ENCODE measurements around the gene FARS2.

Gene FARS2

DNA sequence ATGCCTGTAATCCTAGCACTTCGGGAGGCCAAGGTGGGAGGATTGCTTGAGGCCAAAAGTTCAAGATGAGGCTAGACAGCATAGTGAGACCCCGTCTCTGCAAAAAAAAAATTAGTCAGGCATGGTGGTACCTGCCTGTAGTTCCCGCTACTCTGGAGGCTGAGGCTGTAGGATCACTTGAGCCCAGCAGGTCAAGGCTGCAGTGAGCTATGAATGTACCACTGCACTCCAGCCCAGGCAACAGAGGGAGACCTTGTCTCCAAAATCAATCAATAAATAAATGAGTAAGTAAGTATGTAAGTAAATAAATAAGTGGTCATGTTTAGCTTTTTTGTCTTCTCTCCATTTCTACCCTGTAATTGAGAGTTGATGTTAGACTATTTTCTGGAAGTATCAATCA is 336.8 kb downstream of the FARS2 start:
- DNase-seq, result no peak

DNA sequence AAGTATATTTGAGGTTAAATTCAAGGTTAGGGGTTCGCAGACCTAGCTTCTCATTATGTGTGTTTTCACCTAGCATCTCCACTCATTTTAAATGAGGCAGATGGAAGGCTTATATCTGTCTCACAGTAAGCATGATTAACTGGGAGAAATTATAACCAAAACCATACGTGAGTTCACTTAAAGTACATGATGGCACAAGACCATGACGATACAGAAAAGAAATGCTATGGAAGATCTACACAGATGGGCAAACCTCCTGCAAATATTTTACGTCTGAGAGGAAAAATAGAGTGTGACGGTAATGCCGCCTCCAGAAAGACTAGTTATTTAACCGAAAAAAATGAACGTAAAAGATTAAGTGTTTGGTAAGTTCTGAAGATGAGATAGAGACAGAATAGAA is 337.8 kb downstream of the FARS2 start:
- DNase-seq, result no peak

DNA sequence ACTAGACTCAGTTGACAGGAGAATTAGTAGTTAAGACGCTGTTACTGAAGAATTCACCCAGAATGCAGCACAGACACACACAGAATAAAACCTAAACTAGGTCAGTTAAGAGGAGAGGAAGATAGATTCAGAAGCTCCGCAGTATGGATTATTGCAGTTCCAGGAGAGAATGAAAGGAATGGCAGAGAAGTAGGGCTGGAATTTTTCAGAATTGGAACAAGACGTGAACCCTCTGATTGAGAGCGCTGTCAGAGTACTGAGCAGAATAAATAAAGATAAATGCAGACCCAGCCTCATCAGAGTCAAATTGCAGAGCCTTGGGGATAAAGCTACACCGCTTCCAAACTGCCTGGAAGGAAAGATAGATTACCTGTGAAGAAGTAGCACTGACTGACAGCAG is 344.6 kb downstream of the FARS2 start:
- no peak for DNase-seq

DNA sequence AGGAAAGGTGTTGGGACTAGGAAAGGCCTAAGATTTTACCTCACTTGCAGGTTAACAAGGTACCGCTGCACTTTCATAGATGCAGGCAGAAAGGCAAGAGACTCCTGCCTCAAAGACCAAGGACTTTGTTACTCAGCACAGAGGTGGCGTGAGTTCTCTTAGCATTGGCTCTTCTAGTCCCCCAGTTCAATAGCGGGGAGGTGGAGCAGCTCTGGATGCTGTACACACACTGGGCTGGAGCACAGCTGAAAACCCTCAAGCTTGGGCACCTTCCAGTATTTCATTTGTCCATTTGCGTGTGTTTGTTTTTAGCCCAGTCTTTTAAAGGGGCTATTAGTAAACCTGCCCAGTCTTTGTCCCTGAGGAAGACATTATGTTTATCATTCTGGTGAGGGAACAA is 345.2 kb downstream of the FARS2 start:
- no peak for DNase-seq

DNA sequence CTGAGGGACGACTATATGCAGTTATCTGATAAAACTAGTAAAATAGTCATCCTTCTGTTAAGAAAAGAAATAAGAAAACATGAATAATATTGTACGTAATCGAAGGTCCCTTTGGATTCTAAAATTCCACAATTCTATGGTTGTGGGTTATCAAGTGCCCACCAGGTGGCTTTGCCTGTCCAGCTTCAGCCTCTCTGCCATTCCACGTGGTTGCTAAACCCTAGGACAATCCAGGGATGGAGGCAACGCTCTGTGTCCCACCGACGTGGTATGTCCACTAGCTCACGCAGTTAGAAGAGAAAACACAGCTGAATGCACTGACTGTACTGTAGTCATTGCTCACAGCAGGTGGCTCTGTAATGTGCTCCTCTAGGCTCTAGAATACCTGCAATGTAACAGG is 349.3 kb downstream of the FARS2 start:
- no peak for DNase-seq

DNA sequence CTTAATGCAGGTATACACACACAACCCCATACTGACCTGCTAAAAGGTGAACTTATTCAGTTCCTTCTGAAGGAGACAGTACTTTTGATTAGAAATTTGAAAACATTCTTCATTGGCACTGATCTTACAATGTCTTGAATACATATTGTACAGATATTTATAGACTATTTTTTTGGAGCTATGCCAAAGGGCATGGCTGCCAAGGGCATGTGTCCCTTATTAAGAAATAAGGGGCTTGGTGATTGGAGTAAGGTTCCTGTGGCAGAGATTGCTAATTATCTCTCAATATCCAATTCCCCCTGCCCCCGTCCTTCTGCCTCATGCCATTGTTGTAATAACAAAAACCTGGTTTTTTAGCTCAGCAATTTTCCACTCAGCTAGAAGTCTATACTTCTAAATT is 355.9 kb downstream of the FARS2 start:
- DNase-seq, result no peak

DNA sequence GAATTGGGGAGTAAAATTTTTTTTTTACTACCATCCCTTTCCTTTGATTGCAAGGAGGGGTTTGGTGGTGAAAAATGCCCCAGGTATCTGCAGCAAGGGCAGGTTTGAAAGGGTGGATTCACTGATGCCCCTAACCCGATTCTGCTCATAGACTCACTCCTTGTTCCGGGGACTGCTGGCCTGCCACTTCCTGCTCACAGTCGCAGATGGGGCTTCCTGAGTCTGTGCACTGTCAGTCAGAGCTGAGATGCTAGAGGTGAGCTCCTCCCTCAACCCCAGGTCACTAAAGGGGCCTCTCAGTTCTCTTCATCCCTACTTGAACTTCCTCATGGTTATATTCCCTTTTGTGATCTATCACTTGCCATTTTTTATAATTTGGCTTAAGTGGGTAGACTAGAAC is 357.9 kb downstream of the FARS2 start:
- DNase-seq, result no peak

DNA sequence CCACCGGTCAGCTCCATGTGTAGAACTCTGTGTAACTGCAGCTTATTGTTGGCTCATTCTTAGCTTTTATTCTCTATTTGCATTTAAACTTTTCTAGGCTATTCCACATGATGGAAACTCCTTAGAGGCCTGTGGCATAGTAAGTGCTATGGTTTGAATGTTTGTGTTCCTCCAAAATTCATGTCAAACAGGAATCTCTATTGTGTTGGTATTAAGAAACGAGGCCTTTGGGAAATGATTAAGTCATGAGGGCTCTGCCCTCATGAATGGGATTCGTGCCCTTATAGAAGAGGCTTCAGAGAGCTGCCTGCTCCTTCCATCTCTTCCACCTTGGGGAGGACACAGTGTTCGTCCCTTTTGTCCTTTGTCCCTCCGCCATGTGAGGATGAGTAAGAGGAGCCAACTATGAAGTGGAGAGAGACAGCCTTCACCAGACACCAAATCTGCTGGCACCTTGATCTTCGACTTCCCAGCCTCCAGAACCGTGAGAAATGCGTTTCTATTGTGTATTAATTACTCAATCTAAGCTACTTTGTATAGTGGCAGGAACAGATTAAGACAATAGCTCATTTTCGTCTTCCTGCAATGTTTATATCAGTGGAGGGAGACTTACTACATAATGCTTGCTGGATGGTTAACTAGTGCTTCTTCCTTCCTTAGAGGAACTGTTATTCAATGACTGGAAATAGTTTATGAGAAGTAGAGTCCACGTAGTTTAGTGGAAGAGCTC is 361.1 kb downstream of the FARS2 start:
- no peak for DNase-seq

DNA sequence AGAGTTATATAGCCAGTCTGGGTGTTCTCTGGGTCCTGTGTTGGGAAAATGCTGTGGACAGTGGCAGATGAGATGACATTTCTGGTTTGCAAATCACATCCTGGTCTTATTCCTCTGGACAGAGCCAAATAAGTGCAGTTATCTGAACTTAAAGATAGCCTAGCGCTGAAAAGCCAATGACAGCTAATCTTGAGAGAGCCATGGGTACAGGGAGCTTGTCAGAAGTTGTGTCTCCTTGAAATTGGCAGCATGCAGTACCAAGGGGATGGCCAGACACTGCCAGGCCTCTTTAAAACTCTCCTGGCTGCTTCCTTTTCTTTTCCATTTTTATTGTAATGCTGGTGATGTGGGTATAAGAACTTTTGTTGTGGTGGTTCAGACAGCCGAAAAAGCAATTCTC is 362.5 kb downstream of the FARS2 start:
- no peak for DNase-seq

DNA sequence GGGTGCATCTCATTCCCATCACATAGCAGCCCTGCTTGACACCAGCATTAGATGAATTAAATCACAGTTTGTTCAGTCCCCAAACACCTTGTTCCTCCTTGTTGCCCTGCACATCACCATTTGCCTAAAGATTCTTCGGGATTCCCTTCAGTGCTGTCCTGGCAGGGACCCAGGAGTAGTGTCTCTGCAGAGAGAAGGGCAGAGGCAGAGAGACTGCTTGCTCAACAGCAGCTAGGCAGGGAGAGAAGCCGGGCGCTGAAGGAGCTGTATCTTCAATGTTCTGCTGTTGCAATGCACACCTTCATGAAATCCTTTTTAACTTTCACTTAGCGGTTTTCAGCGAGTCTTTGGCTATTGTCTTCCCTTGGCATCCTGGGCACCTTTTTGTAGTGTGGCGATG is 362.9 kb downstream of the FARS2 start:
- no peak for DNase-seq

DNA sequence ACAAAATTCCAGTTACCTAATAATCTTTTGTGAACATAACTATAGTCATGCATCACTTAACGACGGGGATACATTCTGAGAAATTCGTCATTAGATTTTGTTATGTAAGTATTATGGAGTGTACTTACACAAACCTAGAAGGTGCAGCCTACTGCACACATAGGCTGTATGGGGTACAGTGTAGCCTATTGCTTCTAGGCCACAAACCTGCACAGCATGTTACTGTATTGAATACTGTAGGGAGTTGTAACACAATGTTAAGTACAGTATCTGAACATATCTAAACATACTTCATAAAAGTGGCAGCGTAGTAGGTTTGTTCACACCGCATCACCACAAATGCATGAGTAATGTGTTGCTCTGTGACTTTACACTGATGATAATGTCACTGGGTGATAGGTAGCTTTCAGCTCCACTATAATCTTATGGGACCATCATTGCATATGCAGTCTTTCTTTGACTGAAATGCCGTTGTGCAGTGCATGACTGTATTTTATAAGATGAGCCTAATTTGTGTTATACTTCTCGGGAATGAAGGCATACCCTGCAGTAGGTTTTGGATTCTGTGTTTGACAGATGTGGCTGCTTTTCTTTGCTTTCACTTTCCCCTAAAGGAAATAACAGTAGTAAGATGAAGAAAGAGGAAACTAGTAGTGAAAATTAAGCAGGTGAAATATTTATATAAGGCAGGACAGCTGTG is 365.6 kb downstream of the FARS2 start:
- no peak for DNase-seq

DNA sequence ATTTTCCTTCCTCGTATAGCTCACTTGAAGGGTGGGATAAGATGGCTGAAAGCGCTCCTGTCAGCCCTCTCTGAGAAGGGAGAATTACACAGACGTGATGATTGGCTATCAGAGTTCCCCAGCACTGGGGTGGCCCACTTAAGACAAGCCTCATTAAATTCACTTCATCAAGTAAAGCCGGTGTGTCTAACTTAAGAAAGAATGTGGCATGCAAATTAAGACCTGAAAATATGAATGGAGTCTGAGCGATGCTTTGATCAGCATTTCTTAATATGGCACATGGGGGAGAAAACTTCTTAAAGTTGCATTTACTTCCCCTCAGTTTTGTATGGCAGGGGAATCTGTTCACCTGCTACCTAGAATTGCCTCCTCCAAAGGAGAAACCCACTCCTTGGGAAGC is 369.3 kb downstream of the FARS2 start:
- no peak for DNase-seq

DNA sequence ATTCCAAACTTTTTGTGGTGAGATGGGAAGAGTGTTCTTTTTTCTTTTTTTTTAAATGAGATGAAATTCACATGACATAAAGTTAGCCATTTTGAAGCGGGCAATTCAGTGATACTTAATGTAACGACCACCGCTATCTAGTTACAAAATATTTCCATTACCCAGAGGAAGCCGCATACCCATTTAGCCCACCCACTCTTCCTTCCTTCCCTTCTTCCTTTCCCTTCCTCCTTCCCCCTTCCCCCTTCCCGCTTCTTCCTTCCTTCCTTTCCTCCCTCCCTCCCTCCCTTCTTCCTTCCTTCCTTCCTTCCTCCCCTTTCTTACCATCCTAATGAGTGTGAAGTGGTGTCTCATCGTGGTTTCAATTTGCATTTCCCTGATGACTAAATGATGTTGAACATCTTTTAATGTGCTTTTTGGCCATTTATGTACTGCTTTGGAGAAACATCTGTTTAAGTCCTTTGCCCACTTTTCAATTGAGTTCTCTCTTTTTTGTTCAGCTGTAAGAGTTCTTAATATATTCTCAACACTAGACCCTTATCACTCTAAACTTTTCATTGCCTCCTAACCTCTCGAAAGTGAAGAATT is 371.1 kb downstream of the FARS2 start:
- no peak for DNase-seq

DNA sequence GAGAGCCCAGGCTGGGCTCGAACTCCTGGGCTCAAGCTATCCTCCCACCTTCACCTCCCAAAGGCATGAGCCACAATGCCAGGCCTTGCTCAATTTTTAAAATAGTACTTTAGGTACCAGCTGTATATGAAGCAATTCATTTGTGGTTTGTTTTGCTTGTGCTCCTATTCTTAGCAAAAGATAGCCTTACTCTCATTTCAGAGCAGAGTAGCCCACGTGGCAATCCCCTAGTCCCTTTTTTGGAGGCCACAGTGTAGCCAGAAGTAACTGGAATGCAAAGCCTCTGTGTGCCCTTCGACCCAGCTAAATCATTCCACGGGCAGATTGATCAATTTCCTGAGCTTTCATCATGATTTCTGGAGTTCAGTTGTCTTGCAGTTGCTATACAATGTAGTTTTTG is 373.2 kb downstream of the FARS2 start:
- no peak for DNase-seq

DNA sequence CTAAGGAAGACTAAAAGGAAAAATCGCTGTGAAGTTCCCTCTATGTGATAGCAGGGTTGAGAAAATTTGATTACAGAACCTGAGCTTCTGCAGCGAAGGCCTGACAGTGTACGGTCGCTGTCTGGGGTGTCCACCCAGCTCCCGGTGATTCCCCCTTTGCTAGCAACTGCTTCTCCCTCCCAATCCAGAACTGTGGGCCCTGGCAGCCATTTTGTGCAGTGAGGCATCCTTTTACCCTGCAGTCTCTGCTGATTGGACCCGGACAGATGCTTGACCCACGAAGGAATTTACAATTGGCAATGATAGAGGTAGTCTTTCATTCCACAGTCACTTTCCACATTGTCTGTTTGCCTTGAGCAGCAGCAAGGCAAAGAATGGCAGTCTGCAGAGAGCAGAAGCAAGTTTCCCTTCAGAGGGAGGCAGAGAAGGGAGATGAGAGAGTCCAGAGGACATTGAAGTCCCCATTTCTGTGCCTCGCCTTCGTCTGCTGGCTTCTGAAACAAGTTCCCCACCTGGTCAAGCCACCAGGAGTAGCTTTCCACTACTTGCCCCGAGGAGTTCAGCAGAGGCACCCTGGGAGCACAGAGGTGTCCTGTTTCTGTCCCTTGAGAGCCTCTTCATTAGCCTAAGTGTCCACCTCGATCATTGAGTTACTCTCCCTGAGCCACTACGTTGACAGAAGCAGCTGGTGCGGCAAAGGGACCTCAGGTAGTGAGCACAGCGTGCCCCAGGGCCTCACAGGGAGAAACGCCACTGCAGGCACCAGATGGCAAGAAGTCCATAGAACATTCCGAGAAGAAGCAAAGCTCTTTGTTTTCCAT is 375.1 kb downstream of the FARS2 start:
- DNase-seq, result no peak

DNA sequence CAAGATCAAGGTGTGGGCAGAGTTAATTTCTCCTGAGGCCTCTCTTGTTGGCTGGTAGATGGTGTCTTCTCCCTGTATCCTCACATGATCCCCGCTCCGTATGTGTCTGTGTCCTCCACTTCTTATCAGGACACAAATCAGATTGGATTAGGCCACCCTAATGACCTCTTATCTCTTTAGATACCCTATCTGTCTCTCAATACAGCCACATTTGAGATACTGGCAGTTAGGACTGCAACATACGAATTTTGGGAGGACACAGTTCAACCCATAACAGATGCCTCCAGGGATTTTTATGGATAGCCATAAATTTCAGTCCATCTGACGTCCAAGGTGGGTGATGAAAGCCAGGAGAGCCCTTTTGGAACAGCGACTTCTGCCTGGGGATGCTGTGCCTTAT is 376.4 kb downstream of the FARS2 start:
- DNase-seq, result no peak

DNA sequence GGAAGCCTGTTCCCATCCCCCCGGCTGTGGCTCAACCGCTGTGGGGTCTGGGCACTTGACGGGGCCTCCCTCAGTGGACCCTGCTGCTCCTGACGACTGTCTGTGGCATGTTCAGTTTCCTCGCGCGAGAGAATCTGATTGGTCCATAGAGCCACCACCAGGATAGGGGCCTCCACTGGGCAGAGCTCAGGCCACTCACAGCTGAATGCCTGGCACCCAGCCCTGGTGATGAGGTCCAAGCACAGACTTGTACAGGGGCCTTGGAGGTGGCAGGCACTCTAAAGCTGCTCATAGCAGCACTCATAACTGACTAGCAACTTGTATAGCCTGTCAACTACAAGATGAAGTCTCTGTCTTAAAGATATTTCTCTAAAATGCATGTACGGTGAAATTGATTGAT is 377.4 kb downstream of the FARS2 start:
- DNase-seq, result no peak

DNA sequence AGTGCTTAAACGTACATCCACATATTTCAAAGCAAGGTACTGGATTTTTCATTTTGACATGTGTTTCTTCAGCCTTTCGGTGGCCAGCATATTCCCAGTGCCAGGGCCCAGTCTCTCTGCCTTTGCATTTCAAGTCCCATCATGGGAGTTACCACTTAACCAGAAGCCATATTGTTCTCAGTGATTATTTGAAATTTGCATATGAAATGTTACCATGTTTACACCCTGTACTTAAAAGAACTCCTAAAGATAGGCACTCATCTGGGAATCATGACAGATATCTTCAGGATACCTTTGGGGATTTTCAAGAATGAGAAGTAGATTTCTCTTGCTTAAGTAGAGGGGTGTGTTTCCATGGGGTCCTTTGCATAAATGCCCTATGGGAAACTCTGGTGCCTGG is 377.9 kb downstream of the FARS2 start:
- DNase-seq, result no peak

DNA sequence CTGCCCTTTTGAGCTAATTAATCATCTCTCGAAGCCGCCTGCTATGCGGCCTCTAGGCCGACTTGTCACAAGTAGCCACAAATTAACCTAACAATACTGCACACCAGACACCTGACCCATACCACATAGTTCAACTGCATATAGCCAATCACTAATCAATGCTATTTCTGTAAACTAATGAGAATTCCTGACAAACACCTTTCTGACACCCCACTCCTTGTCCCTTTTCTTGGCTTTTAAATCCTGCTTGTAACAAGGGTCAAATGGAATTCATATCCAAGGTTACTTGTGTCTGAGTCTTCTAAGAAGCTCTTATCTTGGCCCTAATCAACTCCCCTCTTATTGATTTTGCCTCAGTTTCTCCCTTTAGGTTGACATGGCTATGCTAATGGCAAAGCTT is 379.3 kb downstream of the FARS2 start:
- no peak for DNase-seq

DNA sequence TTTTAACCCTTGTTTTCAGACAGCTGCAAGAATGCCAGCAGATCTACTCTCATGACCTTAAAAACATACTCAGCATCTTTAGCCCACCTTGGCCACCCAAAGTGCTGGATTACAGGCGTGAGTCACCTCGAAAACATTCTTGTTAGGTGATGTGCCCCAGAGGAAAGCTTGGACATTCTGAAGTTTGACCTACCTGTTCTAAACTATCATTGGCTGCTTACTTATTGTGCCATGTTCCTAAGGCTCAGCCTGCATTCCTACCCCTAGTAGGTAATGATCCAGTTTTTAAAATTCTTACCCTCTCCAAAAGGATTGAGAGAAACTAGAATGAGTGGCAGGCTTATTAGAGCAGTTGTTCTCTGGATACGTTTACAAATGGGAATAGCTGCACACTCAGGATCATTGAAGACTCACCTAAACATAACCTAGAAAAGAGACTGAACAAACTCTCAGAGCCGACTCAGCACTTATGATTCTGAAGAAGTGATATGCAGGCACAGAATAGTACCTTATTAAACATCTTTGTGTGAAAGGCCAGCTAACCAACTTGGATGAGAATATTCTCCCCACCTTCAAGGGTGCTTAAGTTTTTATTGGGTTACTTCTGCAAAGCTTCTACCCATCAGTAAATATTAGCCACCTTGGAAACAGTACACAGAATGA is 383.3 kb downstream of the FARS2 start:
- DNase-seq, result no peak

DNA sequence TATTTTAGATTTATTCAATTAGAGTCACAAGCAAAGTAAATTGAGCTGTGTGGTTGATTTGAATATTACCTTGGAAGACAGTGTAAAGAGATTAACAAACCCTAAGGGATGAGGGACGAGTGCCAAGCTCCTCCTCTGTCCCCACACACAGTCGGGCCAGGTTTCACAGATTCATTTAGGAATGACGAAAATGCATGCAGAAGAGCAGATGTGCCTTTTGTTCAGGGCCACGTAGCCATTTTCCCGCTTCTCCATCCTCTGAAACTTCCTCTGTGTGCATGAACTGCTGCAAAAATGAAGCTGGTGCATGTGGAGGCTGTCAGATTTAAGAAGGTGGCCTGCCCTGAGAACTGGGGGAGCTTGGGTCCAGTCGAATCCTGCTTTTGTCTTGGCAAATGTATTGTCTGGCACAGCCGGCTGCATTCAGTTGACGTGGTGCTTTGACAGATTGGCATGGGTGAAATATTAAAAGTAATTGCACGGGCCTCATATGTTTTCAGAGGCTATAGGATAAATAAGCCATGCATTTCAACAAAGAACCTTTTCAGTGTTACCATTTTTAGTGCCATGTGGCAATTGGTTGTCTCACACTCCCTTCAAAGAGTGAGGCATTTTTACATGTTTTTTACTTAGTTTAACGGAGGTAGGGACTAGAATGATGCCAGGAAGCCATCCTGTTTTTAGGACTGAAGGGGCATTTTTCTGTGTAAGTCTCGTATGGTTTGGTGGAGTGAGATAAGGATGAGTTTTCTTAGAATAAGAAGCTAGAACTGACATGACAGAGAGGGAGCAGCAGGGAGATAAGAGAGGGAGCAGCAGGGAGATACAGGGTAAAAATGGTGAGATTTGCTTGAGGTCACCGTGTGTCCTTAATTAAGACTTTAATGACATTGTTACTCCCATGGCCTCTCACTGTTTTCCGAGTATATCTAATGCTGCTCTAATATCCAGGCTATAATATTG is 384.3 kb downstream of the FARS2 start:
- no peak for DNase-seq

All from kidney glomerular epithelial cell (primary cell).